ENCODE data around the gene TMEM45B. TPM values are rescaled to one million over a fixed set of nuclear protein-coding genes. Genes with fewer than 3 reads are reported as not detected.
A peak's percentile ranks its signal among the peaks of the same experiment; 100 is the strongest.

Gene TMEM45B
- total and polyA plus RNA-seq, 2 of the 13 experiments (the other 11 are each of a cell fraction or from before 2014, with no cell fraction given): 29.1 to 181 TPM

DNA sequence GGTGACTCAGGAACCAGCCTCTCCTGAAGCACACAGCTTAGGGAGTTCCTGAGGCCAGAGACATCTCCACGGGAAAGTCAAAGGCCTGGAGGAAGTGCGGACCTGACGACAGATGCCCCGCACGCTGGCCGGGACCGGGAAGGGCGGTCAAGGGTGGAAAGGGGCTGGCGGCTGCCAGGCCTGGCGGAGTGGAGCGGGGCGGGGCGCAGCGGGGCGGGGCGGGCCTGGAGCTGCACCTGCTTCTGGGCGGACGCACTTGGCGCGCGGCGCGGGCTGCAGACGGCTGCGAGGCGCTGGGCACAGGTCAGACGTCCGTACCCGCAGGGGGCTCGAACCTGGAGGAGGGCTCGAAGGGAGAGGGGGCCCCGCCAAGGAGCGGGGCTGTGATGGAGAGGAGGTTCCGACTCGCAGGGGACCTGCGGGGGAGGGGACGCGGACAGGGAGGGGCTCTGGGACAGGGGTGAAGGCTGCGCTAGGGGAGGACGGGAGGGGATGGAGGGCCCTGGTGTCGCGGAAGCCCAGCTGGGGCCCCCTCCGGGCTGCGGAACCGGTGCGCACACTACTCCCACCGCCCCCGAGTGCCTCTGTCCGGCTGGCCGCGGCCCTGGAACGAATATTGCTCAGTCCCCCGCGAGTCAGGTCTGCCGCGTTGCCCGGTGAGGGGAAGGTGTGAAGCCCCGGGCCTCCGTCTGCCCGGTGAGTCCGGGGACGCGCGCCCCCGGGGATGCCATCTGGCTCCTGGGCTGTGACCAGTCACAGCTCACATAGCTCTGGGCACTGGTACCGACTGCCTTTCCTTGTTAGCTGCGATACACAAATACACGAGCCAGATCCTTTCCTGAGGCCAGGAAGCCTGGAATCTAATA, at the start of gene TMEM45B (continued):
- TF ChIP-seq RERE (CRISPR knock-in tag; IDR thresholded peaks at IDR 0.05; ENCODE audit: low read depth) (peak; percentile 40; the same call in 1 of the 2 replicates), ZNF556 (CRISPR knock-in tag; IDR thresholded peaks at IDR 0.05; ENCODE audit: borderline replicate concordance) (no peak), PPARG (CRISPR knock-in tag; conservative IDR thresholded peaks at IDR 0.05) (no peak; the same call in 1 of the 2 replicates), GABPB1 (CRISPR knock-in tag; IDR thresholded peaks at IDR 0.05) (peak; percentile 51; the same call in 1 of the 2 replicates), PRMT3 (CRISPR knock-in tag; IDR thresholded peaks at IDR 0.05; ENCODE audit: borderline replicate concordance, low read depth) (0 out of 2 replicates have a peak, but pooled peaks have one; percentile 47), YEATS4 (CRISPR knock-in tag; IDR thresholded peaks at IDR 0.05; ENCODE audit: borderline replicate concordance) (peak; percentile 38; the same call in 1 of the 2 replicates), ATRX (CRISPR knock-in tag; IDR thresholded peaks at IDR 0.05; ENCODE audit: borderline replicate concordance) (no peak), KDM5B (CRISPR knock-in tag; IDR thresholded peaks at IDR 0.05; ENCODE audit: borderline replicate concordance) (peak; percentile 72; the same call in 1 of the 2 replicates), ZNF260 (CRISPR knock-in tag; IDR thresholded peaks at IDR 0.05; ENCODE audit: borderline replicate concordance, low read depth) (no peak), ZNF558 (CRISPR knock-in tag; IDR thresholded peaks at IDR 0.05; ENCODE audit: borderline replicate concordance) (0 out of 2 replicates have a peak, but pooled peaks have one; percentile 26), ZFP62 (CRISPR knock-in tag; IDR thresholded peaks at IDR 0.05) (no peak), CENPT (CRISPR knock-in tag; IDR thresholded peaks at IDR 0.05; ENCODE audit: low read depth) (no peak), ZUFSP (CRISPR knock-in tag; IDR thresholded peaks at IDR 0.05; ENCODE audit: borderline replicate concordance) (no peak), ZMAT3 (CRISPR knock-in tag; conservative IDR thresholded peaks at IDR 0.05) (no peak; the same call in 1 of the 2 replicates), SRSF9 (IDR thresholded peaks at IDR 0.05; ENCODE audit: borderline replicate concordance, insufficient read depth, low read depth, low read length, poor library complexity, severe bottlenecking) (no peak), SOX5 (CRISPR knock-in tag; IDR thresholded peaks at IDR 0.05; ENCODE audit: borderline replicate concordance) (no peak), ZFX (CRISPR knock-in tag; IDR thresholded peaks at IDR 0.05; ENCODE audit: low read depth) (peak; percentile 58), MXI1 (IDR thresholded peaks at IDR 0.05; ENCODE audit: borderline replicate concordance, low read depth, low read length) (no peak), SKI (IDR thresholded peaks at IDR 0.05; ENCODE audit: partially characterized antibody) (no peak), U2AF2 (IDR thresholded peaks at IDR 0.05; ENCODE audit: low read depth, low read length) (no peak)
